Psoas muscle (tissue), 8 donors: ENCODE measurements around the gene GABRB3. TPM values are rescaled to one million over a fixed set of nuclear protein-coding genes. Genes with fewer than 3 reads are reported as not detected.

ENCODE experiments used
- ATAC-seq, 4 donors: fragments of 200-7000 bp; cut with Tn5 transposase; one replicate each; pipeline ENCODE4 v1.9.1; 2020; ENCODE audit warnings: moderate library complexity in 3 of 4, mild to moderate bottlenecking in 2 of 4
- DNase-seq, 2 donors: peaks; one replicate each; pipeline ENCODE4 v3.0.0-alpha.2; 2020
- H3K27ac ChIP-seq: fragments of 200-600 bp; one replicate; pipeline ENCODE4 v1.8.0; 2022
- H3K27me3 ChIP-seq, 3 donors: fragments of 200-600 bp in 1 of 3; one replicate each; pipeline versions ENCODE4 v1.6.1 to v1.8.0; 2013 to 2022; ENCODE audit warnings: low read length in 2 of 3, mild to moderate bottlenecking in 2 of 3, moderate library complexity in 1 of 3; ENCODE audit not compliant: insufficient read depth in 3 of 3
- H3K36me3 ChIP-seq, 2 donors: fragments of 200-600 bp in 1 of 2; one replicate each; pipeline versions ENCODE4 v1.6.1 to v1.8.0; 2013 to 2022; ENCODE audit warnings: low read depth in 1 of 2, mild to moderate bottlenecking in 1 of 2, moderate library complexity in 1 of 2; ENCODE audit not compliant: insufficient read depth in 1 of 2
- H3K4me1 ChIP-seq: fragments of 200-600 bp; one replicate; pipeline ENCODE4 v1.8.0; 2022
- H3K4me3 ChIP-seq: fragments of 200-600 bp; one replicate; pipeline ENCODE4 v1.8.0; 2022; ENCODE audit warnings: mild to moderate bottlenecking
- H3K9me3 ChIP-seq: fragments of 200-600 bp; one replicate; pipeline ENCODE4 v1.8.0; 2022
- WGBS, 3 donors: extraction: QIAGEN DNeasy Blood & Tissue Kit; methylation state at CpG; one replicate each; pipeline versions ENCODE4 v1.1.6 to v1.1.7; 2013; 5-methylcytosine and 5-hydroxymethylcytosine counted together
- intact Hi-C, 2 donors: fragments of 100-400 bp; cut with DNase I; formaldehyde crosslinking; loops; one replicate each; pipeline versions ENCODE4 v1.11.0 to v1.14.2; 2022
- polyA plus RNA-seq, 3 donors: library from polyadenylated mRNA; stranded (reverse); fragments of 200-250 nt; gene quantifications; one replicate each; pipeline ENCODE4 v1.2.3, GENCODE V29; 2013
- total RNA-seq, 4 donors: library from RNA; stranded (reverse); fragmentation: NEBNext Ultra II Directional in 2 of 4; extraction: Animal tissue kit (Norgen Biotek cat#: 25700) in 2 of 4; gene quantifications; one replicate each; pipeline versions ENCODE4 v1.2.1 to v1.2.4, GENCODE V29; 2021 to 2023
- TF ChIP-seq, protein P1 (sequence below): fragments of 200-600 bp; IDR thresholded peaks from one replicate; pipeline ENCODE4 v1.8.0; 2022; ENCODE audit warnings: antibody characterized with exemption
- donor health status: healthy with polysubstance abuse.
- donor health status: DM: no; HTN: no; CAD: no; lungs with moderate emphysema.
- donor health status: Bipolar disorder and iron deficiency.
- donor health status: healthy.
- donor health status: DM: yes; HTN: yes; CAD: no.
- donor health status: DM: no; HTN: no; CAD: no.
- donor health status: DM: no; HTN: no; CAD: no.
- donor health status: DM: yes; HTN: yes; CAD: no.

The GABRB3 gene
- total and polyA plus RNA-seq, 7 donors, result 0.10 to 1.0 (median 0.25) TPM

- no peaks in the 10 kb centered on the region for H3K4me1 ChIP-seq
- no peak overlapping the region for H3K27ac ChIP-seq
- no peaks in the 10 kb centered on the region for H3K27me3 ChIP-seq
- no peaks in the 10 kb centered on the region for H3K9me3 ChIP-seq
- intact Hi-C loops, result no loop called here
- DNase-seq (no peak), ATAC-seq (peak in 1 of 4 donors; percentile 22)
- H3K4me3 ChIP-seq, result no peak overlapping the region
- TF ChIP-seq, protein P1, sequence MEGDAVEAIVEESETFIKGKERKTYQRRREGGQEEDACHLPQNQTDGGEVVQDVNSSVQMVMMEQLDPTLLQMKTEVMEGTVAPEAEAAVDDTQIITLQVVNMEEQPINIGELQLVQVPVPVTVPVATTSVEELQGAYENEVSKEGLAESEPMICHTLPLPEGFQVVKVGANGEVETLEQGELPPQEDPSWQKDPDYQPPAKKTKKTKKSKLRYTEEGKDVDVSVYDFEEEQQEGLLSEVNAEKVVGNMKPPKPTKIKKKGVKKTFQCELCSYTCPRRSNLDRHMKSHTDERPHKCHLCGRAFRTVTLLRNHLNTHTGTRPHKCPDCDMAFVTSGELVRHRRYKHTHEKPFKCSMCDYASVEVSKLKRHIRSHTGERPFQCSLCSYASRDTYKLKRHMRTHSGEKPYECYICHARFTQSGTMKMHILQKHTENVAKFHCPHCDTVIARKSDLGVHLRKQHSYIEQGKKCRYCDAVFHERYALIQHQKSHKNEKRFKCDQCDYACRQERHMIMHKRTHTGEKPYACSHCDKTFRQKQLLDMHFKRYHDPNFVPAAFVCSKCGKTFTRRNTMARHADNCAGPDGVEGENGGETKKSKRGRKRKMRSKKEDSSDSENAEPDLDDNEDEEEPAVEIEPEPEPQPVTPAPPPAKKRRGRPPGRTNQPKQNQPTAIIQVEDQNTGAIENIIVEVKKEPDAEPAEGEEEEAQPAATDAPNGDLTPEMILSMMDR, result no peak
- no peaks in the 10 kb centered on the region for H3K36me3 ChIP-seq
- 59 to 84% (median 74%) methylated on average over 31 to 32 of the region's 32 CpGs for WGBS, 3 donors
Observed at GRCh38 chr15:26670116-26670515, 102.8 kb downstream of the GABRB3 start.

DNA sequence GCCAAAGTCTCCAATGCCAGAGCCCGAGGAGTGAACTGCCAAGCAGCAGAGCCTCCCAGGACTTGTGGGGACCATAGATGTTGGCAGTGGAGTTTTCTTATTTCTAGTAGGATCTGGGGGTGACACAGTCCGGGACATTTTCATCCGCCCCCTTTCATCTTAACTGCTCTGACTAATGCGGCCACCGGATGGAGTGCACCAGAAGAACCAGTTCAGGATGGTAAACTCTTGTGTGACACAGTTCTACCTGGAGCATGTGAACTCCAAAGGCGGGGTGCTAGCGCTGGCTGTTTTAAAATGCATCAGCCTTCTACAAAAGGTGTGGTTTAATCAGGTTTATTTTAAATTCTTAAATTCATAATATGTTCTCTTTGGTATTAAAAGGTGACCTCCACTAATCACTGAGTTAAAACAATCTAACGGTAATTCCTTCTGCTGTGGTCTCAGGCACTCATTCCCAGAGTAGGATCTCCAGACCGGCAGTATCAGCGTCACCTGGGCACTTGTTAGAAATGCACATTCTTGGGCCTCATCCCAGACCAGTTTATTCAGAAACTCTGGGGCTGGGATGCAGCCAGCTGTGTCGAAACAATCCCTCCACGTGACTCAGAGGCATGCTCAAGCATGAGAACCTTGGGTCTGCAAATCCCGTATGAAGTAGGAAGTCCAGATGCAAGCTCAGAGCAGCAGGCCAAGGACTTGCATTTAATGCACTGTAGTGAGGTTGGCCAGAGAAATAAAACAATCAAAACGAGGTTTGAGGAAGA is 105.5 kb downstream of the GABRB3 start:
- H3K27ac ChIP-seq, result no peak overlapping the region
- no peaks in the 10 kb centered on the region for H3K9me3 ChIP-seq
- no peaks in the 10 kb centered on the region for H3K36me3 ChIP-seq
- no peak for ATAC-seq
- 54 to 61% (median 55%) methylated on average over 14 of the region's 14 CpGs for WGBS, 3 donors
- TF ChIP-seq, protein P1, result no peak
- H3K27me3 ChIP-seq, result no peaks in the 10 kb centered on the region
- no peaks in the 10 kb centered on the region for H3K4me1 ChIP-seq
- no peak overlapping the region for H3K4me3 ChIP-seq
- intact Hi-C loops, result no loop called here
- no peak for DNase-seq

DNA sequence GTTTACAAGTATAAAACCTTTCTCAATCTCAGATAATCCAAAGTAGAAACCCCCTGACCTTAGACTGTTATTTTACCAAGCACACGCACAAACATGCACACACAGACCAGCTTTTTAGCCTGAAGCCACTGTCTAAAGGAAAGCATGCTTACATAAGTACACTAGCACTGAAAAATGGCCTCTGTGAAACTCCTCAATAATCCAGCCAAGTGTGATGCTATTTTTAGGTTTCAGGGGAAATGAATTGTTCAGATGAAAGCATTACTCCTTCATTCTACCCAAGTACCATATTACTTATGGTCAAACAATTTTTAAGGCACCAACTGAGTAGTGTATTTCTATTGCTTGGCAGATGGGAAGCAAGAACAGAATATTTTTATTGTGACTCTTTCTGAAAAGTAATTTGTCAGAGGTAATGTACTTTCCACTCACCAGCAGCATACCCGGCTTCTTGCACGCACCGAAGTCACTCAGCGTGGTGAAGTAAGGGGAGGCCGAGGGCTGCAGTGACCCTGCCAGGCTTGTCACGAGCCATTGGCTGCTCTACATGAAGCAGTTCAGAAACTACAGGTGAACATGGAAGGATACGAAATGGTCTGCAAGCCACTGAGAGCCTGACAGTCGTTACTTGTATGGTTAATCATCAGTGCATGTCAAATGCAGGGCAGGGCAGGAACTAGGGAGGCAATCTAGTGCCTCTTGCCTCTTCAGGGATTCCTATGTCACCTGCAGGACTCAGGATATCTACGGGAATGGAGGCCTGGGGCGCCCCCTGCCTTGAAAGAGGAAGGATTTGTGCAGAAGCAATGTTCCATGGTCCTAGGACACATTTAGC is 106.7 kb downstream of the GABRB3 start:
- Histone ChIP-seq H3K4me3 (no peak overlapping the region), H3K36me3 (no peaks in the 10 kb centered on the region), H3K4me1 (no peaks in the 10 kb centered on the region), H3K9me3 (no peaks in the 10 kb centered on the region), H3K27ac (no peak overlapping the region), H3K27me3 (no peaks in the 10 kb centered on the region)
- DNase-seq, result no peak
- TF ChIP-seq, protein P1, result no peak
- intact Hi-C loops, result no loop called here
- ATAC-seq, result no peak
- WGBS, 3 donors, result 74 to 79% (median 76%) methylated on average over 11 of the region's 11 CpGs

GRCh38 chr15:26662283-26662682 is 110.6 kb downstream of the GABRB3 start:
- Histone ChIP-seq H3K27me3 (no peaks in the 10 kb centered on the region), H3K4me3 (no peak overlapping the region), H3K36me3 (no peaks in the 10 kb centered on the region), H3K4me1 (no peaks in the 10 kb centered on the region), H3K9me3 (no peaks in the 10 kb centered on the region), H3K27ac (no peak overlapping the region)
- DNase-seq (no peak), ATAC-seq (no peak)
- TF ChIP-seq, protein P1, result no peak
- intact Hi-C loops, result no loop called here
- 28 to 42% (median 29%) methylated on average over 6 of the region's 6 CpGs for WGBS, 3 donors
